K562 (cell line): ENCODE data around the gene LMNTD2. TPM values are rescaled to one million over a fixed set of nuclear protein-coding genes. Genes with fewer than 3 reads are reported as not detected.

Experiments
- BHLHE40 ChIP-seq: IDR thresholded peaks from 2 replicates; pipeline ENCODE4 v1.6.1; 2011; ENCODE audit warnings: low read length, improper control_type of control experiment
- CEBPB ChIP-seq: fragments of 450-650 bp; IDR thresholded peaks from 2 replicates; pipeline ENCODE4 v1.6.1; 2016; ENCODE audit warnings: missing genetic modification characterization, missing compliant biosample characterization
- CHD1 ChIP-seq: fragments of 200-600 bp; sonication (generic); IDR thresholded peaks from one replicate; pipeline ENCODE4 v1.6.1; 2012; ENCODE audit warnings: mild to moderate bottlenecking, moderate library complexity, low read length, inconsistent platforms
- CTBP1 ChIP-seq: fragments of 450-650 bp; IDR thresholded peaks from 2 replicates; pipeline ENCODE4 v1.6.1; 2016; ENCODE audit warnings: borderline replicate concordance
- L3MBTL2 ChIP-seq: fragments of 450-650 bp; IDR thresholded peaks from 2 replicates; pipeline ENCODE4 v1.6.1; 2016; ENCODE audit warnings: mild to moderate bottlenecking, moderate library complexity
- NBN ChIP-seq: fragments of 450-650 bp; IDR thresholded peaks from 2 replicates; pipeline ENCODE4 v1.6.1; 2016; ENCODE audit warnings: low read depth, mild to moderate bottlenecking
- PCBP1 ChIP-seq: fragments of 200-400 bp; formaldehyde crosslinking; IDR thresholded peaks from 2 replicates; pipeline ENCODE4 v1.6.1; 2018; ENCODE audit warnings: mild to moderate bottlenecking, low read depth, low read length; ENCODE audit not compliant: poor library complexity, severe bottlenecking
- POLR2G ChIP-seq: fragments of 200-400 bp; formaldehyde crosslinking; IDR thresholded peaks from 2 replicates; pipeline ENCODE4 v1.6.1; 2017; ENCODE audit warnings: low read depth, mild to moderate bottlenecking, antibody characterized with exemption, low read length, moderate library complexity
- SP1 ChIP-seq: sonication (generic); formaldehyde crosslinking; IDR thresholded peaks from 2 replicates; pipeline ENCODE4 v1.8.1; 2022; ENCODE audit warnings: mild to moderate bottlenecking, missing genetic modification reagents
- polyA plus RNA-seq, 8 experiments: library from polyadenylated mRNA; depleted of rRNA in 4 of 8; stranded (reverse) in 5 of 8; unstranded in 3 of 8; fragments of >200 nt; fragmentation: Nextera tagmentation in 2 of 8; fragmentation: Illumina TruSeq in 1 of 8; extraction: Ambion mirVana in 2 of 8; extraction: Trizol in 1 of 8; gene quantifications; 2 replicates each; pipeline versions ENCODE4 v1.2.1 to v1.2.3, GENCODE V29; 2011 to 2014; ENCODE audit warnings: inconsistent platforms in 1 of 8, missing spikeins in 1 of 8
- total RNA-seq, 7 experiments: library from RNA; depleted of rRNA in 6 of 7; stranded (reverse); fragments of >200 nt in 6 of 7; fragmentation: Illumina TruSeq in 2 of 7; extraction: Trizol in 2 of 7; gene quantifications; 2 replicates each; pipeline versions ENCODE4 v1.2.1 to v1.2.3, GENCODE V29; 2011 to 2021; ENCODE audit warnings: low replicate concordance in 1 of 7
- TF ChIP-seq, protein P1 (sequence below), 2 experiments: fragments of 450-650 bp; IDR thresholded peaks; 2 replicates each; pipeline ENCODE4 v1.6.1; 2018; ENCODE audit warnings: mild to moderate bottlenecking in 2 of 2, low read depth in 1 of 2; ENCODE audit not compliant: partially characterized antibody in 2 of 2
- TF ChIP-seq, protein P2 (sequence below), 2 experiments: IDR thresholded peaks; 2 replicates each; pipeline ENCODE4 v1.6.1; 2011; ENCODE audit warnings: borderline replicate concordance in 1 of 2, control low read depth in 1 of 2, low read depth in 1 of 2, low read length in 1 of 2, mild to moderate bottlenecking in 1 of 2, mixed read lengths in 1 of 2, moderate library complexity in 1 of 2; ENCODE audit not compliant: insufficient read depth in 1 of 2, insufficient read length in 1 of 2, poor library complexity in 1 of 2, severe bottlenecking in 1 of 2; ENCODE audit errors: extremely low read depth in 1 of 2
- TF ChIP-seq, protein P3 (sequence below), 2 experiments: fragments of 150-350 bp in 1 of 2; IDR thresholded peaks; 2 replicates each; pipeline ENCODE4 v1.6.1; 2012 to 2016; ENCODE audit warnings: low read depth in 2 of 2, low read length in 2 of 2, mild to moderate bottlenecking in 1 of 2, moderate library complexity in 1 of 2
- TF ChIP-seq, protein P4 (sequence below): fragments of 450-650 bp; IDR thresholded peaks from 2 replicates; pipeline ENCODE4 v1.6.1; 2018; ENCODE audit not compliant: partially characterized antibody

LMNTD2 gene
- total and polyA plus RNA-seq, 9 of the 15 experiments (the other 6 are each of a cell fraction or from before 2014, with no cell fraction given) = 0.48 to 4.2 (median 1.5) TPM; not detected in 3

DNA sequence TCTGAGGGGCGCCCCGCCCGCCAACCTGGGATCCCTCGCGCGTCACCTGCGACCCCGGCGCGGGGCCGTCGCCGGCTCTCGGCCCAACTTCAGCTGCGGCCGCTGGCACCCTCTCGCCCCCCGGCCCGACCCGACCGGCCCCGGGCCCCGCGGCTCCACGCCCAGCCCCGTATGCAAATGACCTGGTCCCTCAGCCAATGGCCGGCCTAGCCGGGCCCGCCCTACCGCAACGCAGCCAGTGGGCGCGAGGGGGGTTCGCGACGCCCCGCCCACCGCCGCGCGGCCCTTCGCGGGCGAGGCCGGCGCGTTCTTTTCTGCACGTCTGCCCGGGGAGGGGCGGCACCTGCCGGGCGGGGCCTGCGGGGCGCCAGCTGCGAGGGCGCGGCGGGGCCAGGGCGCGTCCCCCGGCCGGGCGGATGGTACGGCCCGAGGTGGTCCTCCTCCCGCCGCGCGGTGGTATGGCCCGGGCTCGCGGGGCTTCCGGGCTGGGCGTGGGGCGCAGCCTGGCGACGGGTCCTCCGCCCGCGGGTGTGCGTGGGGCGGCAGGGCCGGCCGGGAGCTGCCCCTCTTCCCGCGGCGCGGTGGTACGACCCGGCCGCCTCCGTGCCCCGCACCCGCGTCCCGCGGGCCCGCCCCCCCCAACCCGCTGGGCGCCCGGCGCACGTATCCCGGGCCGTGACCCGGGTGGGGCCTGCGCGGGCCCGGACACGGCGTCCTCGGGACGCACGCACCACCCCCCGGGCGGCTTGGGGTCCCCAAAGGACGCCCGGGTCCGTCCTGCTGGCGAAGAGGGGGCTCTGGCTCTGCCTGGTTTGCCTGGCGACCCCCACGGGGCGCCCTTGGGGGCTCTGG is 8.0 kb upstream of the LMNTD2 start (continued):
- TF ChIP-seq, protein P1, sequence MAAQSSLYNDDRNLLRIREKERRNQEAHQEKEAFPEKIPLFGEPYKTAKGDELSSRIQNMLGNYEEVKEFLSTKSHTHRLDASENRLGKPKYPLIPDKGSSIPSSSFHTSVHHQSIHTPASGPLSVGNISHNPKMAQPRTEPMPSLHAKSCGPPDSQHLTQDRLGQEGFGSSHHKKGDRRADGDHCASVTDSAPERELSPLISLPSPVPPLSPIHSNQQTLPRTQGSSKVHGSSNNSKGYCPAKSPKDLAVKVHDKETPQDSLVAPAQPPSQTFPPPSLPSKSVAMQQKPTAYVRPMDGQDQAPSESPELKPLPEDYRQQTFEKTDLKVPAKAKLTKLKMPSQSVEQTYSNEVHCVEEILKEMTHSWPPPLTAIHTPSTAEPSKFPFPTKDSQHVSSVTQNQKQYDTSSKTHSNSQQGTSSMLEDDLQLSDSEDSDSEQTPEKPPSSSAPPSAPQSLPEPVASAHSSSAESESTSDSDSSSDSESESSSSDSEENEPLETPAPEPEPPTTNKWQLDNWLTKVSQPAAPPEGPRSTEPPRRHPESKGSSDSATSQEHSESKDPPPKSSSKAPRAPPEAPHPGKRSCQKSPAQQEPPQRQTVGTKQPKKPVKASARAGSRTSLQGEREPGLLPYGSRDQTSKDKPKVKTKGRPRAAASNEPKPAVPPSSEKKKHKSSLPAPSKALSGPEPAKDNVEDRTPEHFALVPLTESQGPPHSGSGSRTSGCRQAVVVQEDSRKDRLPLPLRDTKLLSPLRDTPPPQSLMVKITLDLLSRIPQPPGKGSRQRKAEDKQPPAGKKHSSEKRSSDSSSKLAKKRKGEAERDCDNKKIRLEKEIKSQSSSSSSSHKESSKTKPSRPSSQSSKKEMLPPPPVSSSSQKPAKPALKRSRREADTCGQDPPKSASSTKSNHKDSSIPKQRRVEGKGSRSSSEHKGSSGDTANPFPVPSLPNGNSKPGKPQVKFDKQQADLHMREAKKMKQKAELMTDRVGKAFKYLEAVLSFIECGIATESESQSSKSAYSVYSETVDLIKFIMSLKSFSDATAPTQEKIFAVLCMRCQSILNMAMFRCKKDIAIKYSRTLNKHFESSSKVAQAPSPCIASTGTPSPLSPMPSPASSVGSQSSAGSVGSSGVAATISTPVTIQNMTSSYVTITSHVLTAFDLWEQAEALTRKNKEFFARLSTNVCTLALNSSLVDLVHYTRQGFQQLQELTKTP (IDR thresholded peaks at IDR 0.05; ENCODE audit: low read depth in 1 of 2, partially characterized antibody in 2 of 2) = no peak
- TF ChIP-seq NBN = no peak
- TF ChIP-seq CEBPB (tag) = no peak
- TF ChIP-seq SP1 = peak; percentile 34; the same call in 1 of the 2 replicates
- TF ChIP-seq, protein P2, sequence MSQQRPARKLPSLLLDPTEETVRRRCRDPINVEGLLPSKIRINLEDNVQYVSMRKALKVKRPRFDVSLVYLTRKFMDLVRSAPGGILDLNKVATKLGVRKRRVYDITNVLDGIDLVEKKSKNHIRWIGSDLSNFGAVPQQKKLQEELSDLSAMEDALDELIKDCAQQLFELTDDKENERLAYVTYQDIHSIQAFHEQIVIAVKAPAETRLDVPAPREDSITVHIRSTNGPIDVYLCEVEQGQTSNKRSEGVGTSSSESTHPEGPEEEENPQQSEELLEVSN (IDR thresholded peaks at IDR 0.05; ENCODE audit: borderline replicate concordance in 1 of 2, extremely low read depth in 1 of 2, insufficient read depth in 1 of 2, insufficient read length in 1 of 2, low read depth in 1 of 2, low read length in 1 of 2, poor library complexity in 1 of 2, severe bottlenecking in 1 of 2) = peak in 1 of 2 experiments; percentile 61
- TF ChIP-seq BHLHE40 = peak; percentile 87
- peak; percentile 81 for TF ChIP-seq CHD1
- peak; percentile 96 for TF ChIP-seq CTBP1
- TF ChIP-seq POLR2G = peak; percentile 79
- TF ChIP-seq PCBP1 = peak; percentile 36
- TF ChIP-seq, protein P3, sequence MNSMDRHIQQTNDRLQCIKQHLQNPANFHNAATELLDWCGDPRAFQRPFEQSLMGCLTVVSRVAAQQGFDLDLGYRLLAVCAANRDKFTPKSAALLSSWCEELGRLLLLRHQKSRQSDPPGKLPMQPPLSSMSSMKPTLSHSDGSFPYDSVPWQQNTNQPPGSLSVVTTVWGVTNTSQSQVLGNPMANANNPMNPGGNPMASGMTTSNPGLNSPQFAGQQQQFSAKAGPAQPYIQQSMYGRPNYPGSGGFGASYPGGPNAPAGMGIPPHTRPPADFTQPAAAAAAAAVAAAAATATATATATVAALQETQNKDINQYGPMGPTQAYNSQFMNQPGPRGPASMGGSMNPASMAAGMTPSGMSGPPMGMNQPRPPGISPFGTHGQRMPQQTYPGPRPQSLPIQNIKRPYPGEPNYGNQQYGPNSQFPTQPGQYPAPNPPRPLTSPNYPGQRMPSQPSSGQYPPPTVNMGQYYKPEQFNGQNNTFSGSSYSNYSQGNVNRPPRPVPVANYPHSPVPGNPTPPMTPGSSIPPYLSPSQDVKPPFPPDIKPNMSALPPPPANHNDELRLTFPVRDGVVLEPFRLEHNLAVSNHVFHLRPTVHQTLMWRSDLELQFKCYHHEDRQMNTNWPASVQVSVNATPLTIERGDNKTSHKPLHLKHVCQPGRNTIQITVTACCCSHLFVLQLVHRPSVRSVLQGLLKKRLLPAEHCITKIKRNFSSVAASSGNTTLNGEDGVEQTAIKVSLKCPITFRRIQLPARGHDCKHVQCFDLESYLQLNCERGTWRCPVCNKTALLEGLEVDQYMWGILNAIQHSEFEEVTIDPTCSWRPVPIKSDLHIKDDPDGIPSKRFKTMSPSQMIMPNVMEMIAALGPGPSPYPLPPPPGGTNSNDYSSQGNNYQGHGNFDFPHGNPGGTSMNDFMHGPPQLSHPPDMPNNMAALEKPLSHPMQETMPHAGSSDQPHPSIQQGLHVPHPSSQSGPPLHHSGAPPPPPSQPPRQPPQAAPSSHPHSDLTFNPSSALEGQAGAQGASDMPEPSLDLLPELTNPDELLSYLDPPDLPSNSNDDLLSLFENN (IDR thresholded peaks at IDR 0.05; ENCODE audit: low read depth in 2 of 2, low read length in 2 of 2) = peak in 1 of 2 experiments; percentile 39; a peak in 1 of 4 replicates
- TF ChIP-seq L3MBTL2 = peak; percentile 46
- TF ChIP-seq, protein P4, sequence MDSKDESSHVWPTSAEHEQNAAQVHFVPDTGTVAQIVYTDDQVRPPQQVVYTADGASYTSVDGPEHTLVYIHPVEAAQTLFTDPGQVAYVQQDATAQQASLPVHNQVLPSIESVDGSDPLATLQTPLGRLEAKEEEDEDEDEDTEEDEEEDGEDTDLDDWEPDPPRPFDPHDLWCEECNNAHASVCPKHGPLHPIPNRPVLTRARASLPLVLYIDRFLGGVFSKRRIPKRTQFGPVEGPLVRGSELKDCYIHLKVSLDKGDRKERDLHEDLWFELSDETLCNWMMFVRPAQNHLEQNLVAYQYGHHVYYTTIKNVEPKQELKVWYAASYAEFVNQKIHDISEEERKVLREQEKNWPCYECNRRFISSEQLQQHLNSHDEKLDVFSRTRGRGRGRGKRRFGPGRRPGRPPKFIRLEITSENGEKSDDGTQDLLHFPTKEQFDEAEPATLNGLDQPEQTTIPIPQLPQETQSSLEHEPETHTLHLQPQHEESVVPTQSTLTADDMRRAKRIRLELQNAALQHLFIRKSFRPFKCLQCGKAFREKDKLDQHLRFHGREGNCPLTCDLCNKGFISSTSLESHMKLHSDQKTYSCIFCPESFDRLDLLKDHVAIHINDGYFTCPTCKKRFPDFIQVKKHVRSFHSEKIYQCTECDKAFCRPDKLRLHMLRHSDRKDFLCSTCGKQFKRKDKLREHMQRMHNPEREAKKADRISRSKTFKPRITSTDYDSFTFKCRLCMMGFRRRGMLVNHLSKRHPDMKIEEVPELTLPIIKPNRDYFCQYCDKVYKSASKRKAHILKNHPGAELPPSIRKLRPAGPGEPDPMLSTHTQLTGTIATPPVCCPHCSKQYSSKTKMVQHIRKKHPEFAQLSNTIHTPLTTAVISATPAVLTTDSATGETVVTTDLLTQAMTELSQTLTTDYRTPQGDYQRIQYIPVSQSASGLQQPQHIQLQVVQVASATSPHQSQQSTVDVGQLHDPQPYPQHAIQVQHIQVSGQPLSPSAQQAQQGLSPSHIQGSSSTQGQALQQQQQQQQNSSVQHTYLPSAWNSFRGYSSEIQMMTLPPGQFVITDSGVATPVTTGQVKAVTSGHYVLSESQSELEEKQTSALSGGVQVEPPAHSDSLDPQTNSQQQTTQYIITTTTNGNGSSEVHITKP = peak; percentile 91
